ENCODE data around the gene PRSS21.

Gene PRSS21

GRCh38 chr16:2779978-2780898 lies 36.8 kb upstream of the PRSS21 start:
- no peak for DNase-seq

DNA sequence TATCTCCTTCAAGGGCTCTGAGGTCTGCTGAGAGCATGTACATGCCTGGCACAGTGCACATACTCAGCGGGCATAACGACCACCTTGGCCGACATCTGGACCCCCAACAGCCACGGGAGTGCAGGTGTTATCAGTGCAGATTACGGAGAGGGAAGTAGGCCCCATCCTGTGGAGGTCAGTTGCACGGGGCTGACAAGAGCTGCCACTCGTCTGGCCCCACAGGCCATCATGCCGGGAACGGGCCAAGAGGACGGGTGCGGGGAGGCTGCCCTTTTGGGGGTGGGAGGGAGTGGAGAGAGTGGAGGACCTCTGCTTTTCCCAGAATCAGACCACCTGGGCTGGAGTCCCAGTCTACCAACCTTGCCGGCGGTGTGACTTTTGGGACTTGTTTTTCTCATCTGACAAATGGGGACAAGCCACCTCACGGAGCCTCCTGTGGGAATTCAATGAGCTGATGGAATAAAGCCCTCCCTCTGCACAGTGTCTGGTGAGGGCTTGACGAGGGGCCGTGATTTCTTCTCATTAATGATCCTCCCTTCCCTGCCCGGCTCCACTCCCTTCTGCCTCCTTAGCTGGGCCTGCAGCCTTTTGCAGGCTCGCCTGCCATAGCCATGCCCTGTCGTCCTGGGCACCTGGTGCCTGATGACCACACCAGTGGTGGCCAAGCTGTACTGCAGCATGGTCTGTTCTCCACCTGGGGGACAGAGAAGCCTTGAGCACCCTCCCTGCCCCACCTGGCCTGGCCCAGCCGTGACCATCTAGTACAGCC lies 34.3 kb upstream of the PRSS21 start:
- no peak for DNase-seq

DNA sequence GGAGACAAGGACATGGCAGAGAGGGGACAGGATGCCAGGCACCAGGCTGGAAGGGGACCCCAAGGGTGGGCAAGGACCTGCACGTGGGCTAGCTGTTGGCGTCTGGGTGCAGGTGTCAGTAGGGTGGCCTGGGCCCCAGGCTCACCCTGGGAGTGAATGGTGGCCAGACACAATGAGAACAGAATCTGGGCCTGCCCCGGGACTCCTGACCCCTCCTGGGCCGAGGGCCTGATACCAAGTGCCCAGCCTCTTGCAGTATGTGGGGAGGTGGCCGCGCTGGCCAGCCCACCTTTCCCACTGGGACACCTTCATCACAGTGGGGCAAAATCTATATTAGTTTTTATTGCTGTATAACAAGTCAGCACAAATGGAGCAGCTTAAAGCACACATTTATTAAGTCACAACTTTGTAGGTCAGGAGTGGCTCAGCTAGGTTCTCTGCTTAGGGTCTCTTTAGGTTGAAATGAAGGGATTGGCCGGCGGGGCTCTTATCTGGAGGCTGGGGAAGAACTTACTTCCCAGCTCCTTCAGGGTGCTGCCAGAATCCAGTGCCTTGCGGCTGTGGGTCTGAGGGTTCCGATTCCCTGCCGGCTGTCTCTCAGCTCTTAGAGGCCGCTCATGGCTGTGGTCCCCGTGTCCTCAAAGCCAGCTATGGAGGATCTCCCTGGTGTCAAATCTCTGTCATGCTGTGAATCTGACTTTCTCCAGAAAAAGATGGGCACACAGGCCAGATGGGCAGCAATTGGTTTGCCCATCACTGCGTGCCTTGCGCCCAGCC lies 33.3 kb upstream of the PRSS21 start:
- no peak for DNase-seq

DNA sequence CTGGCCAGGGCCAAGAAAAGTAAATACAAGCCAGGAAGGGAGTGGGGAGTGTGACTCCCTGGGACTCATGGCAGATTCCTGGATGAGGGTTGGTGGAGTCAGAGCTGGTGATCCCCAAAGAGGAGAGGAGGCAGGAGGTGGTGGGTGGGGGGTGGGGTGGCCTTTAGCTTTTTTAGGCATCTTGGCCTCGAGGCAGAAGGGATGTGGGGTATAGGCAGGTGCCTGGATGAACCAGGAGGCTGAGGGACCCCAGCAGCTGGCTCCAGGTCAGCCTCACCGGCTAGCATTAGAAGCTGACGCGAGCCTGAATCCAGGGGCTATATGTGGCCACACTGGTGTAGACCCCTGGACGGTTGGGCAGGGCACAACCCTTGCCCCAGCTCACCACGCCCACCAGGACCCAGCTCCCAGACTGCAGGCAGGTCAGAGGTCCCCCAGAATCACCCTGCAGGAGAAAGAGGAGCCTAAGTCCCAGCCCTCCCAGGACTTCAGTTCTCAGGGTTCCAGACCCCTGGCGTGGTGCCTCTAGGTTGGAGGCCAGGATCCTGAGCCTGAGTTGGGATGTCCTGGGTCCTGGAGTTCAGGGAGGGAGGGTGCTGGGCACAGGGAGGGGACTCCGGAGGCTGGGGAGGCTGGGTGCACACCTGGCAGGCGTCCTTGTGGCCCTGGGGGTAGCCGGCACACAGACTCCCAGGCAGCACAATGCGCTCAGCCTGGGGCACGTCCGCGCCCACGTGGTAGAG lies 32.5 kb upstream of the PRSS21 start:
- no peak for DNase-seq

DNA sequence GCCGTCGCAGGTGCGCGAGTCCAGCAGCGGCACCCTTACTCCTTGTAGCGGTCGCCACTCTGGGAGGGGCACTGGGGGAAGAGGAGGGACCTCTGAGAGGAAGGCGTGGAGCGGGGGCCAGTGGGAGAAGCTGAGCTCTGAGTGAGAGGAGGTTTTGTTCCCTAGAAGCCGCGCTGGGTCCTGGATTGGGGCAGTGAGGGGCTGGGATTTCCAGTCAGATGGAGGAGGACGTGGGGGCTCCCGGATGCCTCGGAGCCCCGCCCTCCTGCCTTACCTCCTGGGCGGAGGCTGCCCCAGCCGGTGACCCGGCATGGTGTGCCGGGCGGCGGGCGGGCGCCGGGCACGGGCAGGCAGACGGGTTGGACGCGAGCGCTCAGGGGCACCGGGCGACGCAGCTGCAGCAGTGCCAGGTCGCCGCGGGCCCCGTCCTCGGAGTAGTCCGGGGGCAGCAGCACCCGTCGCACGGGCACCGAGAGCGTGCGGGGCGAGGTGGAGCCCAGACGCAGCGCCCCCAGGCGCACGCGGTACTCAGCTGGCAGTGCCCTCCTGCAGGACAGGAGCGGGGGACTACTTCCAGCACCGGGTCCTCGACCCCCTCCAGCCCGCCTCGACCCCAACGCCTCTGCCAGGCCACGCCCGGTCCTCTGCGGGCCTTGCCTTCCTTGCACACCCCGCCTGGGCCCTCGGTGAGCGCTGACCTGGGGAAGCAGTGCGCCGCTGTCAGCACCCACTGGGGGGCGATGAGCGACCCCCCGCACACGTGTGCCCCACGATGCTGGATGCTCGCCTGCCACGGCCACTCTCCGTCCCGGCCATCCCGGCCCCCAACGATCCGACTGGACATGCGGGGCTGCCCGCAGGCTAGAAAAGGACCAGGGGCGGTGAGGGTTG lies 31.7 kb upstream of the PRSS21 start:
- no peak for DNase-seq

GRCh38 chr16:2786061-2786825 lies 30.8 kb upstream of the PRSS21 start:
- no peak for DNase-seq

DNA sequence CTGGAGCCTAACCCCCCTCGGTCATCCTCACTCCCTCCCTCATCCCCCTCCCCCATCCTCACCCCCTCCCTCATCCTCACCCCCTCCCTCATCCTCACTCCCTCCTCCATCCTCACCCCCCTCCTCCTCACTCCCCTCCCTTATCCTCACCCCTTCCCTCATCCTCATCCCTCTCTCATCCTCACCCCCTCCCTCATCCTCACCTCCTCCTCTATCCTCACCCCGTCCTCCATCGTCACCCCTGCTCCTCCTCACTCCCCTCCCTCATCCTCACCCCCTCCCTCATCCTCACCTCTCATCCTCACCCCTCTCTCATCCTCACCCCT lies 30.2 kb upstream of the PRSS21 start:
- DNase-seq = no peak

GRCh38 chr16:2787406-2787805 lies 29.6 kb upstream of the PRSS21 start, which contains the start of gene PRSS33:
Gene PRSS33 (minus strand): TSS chr16:2787560. CDS start chr16:2786547, 1,013 bp downstream.
- no peak for DNase-seq

- no peak for DNase-seq
Observed at GRCh38 chr16:2787961-2788360, 29.1 kb upstream of the PRSS21 start.

GRCh38 chr16:2790631-2791030 lies 26.4 kb upstream of the PRSS21 start:
- DNase-seq = no peak

- DNase-seq = no peak
Observed at GRCh38 chr16:2791174-2791573, 25.9 kb upstream of the PRSS21 start.

GRCh38 chr16:2792940-2793339 lies 24.1 kb upstream of the PRSS21 start:
- DNase-seq = no peak

- DNase-seq = no peak
Observed at GRCh38 chr16:2795395-2796143, 21.5 kb upstream of the PRSS21 start.

DNA sequence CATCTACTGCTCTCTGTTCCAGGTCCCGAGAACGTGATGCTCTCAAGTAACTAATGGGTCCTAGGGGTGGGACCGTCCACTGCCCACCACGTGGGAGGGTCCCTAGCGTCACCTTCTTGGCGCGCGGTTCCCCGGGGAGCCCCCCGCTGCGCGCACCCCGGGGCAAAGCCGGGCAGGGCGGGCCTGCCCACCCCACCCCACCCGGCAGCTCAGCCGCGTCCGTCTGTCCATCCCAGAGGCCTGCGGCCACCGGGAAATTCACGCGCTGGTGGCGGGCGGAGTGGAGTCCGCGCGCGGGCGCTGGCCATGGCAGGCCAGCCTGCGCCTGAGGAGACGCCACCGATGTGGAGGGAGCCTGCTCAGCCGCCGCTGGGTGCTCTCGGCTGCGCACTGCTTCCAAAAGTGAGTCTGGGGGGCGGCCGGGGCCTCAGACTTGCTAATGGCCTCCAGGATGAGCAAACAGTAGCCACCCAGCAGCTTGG lies 18.3 kb upstream of the PRSS21 start:
- no peak for DNase-seq

DNA sequence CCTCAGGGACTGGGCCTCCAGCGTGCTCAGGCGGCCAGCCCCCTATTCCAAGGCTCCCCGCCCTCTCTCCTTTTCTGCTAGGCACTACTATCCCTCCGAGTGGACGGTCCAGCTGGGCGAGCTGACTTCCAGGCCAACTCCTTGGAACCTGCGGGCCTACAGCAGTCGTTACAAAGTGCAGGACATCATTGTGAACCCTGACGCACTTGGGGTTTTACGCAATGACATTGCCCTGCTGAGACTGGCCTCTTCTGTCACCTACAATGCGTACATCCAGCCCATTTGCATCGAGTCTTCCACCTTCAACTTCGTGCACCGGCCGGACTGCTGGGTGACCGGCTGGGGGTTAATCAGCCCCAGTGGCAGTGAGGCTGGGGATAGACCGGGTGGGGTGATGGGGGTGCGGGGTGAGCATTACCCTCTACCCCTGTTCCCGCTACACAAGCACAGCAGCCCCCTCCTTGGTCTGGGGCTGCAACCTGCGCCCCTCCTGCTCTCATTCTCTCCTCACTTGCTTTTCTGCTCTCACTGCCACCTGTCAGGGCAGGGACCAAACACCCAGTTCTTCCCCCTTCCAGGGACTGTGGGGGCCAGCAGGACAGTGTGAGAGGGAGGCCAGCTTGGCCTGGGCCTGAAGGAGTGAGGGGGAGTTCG lies 17.7 kb upstream of the PRSS21 start:
- DNase-seq = no peak

DNA sequence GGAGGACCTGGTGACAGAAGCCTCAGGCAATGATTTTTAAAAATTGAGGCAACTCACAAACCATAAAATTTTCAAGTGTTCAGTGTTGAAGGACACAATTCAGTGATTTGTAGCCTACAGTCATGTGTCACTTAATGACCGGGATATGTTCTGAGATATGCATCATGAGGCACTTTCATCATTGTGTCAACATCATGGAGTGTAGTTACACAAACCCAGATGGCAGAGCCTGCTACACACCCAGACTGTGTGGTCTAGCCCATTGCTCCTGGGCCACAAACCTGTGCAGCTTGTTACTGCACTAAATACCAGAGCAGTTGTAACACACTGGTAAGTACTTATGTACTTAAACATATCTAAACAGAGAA lies 17.2 kb upstream of the PRSS21 start:
- no peak for DNase-seq

- DNase-seq = no peak
Observed at GRCh38 chr16:2803545-2804195, 13.4 kb upstream of the PRSS21 start.

DNA sequence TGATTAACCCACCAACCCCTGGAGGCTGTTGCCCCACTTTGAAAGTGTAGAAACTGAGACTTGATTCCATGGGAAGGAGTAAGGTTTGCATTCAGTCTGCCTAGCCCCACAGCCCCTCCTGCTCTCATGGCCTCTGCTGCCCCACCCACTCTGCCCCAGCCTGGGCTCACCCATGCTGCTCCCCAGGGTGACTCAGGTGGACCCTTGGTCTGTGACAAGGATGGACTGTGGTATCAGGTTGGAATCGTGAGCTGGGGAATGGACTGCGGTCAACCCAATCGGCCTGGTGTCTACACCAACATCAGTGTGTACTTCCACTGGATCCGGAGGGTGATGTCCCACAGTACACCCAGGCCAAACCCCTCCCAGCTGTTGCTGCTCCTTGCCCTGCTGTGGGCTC lies 12.3 kb upstream of the PRSS21 start:
- DNase-seq = no peak

DNA sequence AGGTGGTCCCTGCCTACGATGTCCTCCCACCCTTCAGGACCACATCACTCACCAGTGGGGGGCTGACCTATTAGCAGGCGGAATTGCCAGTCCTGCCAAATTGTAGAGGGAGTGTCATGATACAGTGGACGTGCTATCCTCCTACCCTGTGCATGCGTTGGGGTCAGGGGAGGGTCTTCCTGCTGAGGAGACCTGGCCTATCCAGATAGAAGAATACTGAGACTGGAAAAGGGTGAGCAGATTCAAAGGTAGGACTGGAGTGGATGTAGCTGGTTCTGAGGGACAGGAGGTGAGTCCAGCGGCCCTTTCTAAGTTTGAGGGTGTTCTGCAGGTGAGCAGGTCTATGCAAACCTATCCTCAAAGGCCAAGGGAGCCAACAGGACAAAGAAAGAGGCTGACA lies 10.8 kb upstream of the PRSS21 start:
- DNase-seq = no peak

Data from midbrain (tissue), 1 donor.